Lower leg skin (tissue), 3 donors: ENCODE results near the gene DTNB.

ENCODE experiments used
- POLR2A ChIP-seq, 2 donors: fragments of 450-650 bp; IDR thresholded peaks; one replicate each; pipeline ENCODE4 v1.6.1; 2016 to 2017; ENCODE audit warnings: antibody characterized with exemption in 2 of 2, mild to moderate bottlenecking in 1 of 2, moderate library complexity in 1 of 2
- TF ChIP-seq, protein P1 (sequence below), 3 donors: fragments of 450-650 bp; IDR thresholded peaks; one replicate each; pipeline ENCODE4 v1.5.1; 2016; ENCODE audit warnings: antibody characterized with exemption in 3 of 3, mild to moderate bottlenecking in 3 of 3, moderate library complexity in 2 of 3

DNA sequence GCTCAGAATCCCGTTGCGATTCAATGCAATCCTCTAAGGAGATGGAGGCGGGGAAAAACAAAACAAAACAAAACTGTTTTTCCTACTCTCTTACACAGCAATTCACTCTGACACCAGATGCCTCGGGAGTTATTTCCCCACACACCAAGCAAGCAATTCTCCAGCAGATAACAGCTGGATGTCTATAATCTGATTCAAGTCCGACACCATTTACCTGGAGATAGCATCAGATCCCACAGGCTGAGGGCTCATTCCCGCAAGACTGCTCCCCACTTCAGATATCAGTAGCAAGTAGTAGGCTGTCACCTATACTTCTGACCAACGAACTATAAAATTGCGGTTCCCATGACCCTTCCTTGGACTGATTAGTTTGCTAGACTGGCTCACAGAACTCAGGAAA is 58.7 kb downstream of the DTNB start:
- TF ChIP-seq, protein P1, sequence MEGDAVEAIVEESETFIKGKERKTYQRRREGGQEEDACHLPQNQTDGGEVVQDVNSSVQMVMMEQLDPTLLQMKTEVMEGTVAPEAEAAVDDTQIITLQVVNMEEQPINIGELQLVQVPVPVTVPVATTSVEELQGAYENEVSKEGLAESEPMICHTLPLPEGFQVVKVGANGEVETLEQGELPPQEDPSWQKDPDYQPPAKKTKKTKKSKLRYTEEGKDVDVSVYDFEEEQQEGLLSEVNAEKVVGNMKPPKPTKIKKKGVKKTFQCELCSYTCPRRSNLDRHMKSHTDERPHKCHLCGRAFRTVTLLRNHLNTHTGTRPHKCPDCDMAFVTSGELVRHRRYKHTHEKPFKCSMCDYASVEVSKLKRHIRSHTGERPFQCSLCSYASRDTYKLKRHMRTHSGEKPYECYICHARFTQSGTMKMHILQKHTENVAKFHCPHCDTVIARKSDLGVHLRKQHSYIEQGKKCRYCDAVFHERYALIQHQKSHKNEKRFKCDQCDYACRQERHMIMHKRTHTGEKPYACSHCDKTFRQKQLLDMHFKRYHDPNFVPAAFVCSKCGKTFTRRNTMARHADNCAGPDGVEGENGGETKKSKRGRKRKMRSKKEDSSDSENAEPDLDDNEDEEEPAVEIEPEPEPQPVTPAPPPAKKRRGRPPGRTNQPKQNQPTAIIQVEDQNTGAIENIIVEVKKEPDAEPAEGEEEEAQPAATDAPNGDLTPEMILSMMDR (IDR thresholded peaks at IDR 0.05), result no peak
- TF ChIP-seq POLR2A (IDR thresholded peaks at IDR 0.05), result no peak
